Measurements from ENCODE around the gene GSDMA.

The GSDMA gene, protein sequence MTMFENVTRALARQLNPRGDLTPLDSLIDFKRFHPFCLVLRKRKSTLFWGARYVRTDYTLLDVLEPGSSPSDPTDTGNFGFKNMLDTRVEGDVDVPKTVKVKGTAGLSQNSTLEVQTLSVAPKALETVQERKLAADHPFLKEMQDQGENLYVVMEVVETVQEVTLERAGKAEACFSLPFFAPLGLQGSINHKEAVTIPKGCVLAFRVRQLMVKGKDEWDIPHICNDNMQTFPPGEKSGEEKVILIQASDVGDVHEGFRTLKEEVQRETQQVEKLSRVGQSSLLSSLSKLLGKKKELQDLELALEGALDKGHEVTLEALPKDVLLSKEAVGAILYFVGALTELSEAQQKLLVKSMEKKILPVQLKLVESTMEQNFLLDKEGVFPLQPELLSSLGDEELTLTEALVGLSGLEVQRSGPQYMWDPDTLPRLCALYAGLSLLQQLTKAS
- total RNA-seq = 2.7 to 28.3 (median 14.1) reads per million in 17 experiments

DNA sequence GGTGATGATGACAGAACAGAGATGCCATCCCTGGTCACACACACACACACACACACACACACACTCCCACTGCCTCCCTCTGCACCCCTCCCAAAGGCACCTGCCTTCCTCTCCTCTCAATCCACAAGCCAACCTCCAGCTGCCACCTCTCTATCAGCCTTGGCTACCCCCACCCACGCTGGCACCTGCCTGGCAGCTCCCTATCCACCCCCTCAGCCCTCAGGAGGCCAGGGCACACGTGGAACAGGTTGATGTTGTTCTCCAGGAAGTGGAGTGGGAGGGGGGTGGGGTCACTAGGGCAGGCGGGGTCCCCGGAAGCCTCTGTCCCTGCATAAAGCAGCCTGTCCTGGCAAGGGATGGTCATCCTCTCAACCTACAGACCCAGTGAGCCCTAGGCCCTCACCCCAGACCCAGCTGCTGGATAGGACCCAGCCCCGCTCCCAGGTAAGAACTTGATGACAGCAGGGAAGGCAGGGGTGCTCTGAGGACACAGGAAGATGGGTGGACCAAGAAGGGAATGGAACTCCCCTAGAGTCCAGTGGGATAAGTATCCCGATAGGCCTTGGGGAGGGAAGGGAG, at the start of gene GSDMA:
Gene GSDMA (plus strand): TSS at position 363 of the 579 bp plus-strand sequence. CDS start 2,684 bp downstream, outside the sequence.
- DNase-seq = no peak

DNA sequence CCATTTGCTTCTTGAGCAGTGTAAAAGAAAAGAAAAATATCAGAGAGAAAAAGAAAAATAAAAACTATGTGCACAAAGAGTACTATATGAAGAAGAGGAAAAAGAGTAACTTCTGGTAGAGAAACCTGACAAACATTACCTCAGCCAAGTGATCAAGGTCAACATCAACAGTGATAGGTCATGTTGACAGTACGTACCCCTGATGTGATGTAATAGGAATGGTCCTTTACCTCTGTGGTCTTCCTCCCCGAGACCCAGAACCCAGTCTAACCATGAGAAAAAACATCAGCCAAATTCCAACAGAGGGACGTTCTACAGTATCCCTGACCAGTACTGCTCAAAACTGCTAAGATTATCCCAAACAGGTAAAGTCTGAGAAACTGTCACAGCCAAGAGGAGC, 48.8 kb upstream of the GSDMA start:
- DNase-seq = no peak

DNA sequence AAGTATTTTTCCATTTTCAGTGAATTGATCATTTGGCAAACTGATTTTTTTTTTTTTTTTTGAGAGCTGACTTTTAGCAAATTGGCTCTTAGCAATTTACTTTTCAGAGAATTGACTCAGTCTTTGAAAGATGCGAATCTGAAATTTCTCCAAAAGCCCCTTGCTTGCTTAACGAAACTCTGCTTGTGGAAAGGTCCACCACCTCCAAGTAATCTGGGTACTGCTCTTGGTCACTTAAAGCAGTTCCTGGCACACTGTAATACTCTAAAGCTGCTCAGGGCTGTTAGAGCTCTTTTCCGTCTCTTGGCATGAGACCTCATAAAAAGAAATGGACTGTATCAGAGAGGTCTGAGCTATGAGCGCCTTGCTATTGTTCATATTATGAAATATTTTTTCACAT, 47.2 kb upstream of the GSDMA start:
- DNase-seq = no peak

DNA sequence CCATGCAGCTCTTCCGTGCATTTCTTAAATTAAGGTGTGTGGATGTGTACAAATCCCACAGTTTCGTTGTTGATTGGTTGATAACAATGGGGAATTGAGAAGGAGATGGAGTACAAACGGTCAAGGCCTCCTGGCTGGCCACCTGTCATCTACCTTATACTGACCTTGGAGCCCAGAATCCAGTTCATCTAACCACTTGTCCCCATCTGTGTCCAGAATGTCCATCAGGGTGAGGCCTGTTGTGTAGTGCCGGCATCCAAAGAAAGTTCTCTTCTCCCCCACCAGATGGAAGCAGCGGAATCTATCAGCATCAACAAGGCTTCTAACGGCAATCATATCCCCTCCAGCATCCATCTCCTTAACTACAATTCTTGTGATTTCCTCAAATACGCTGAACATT, 45.9 kb upstream of the GSDMA start:
- DNase-seq = no peak

DNA sequence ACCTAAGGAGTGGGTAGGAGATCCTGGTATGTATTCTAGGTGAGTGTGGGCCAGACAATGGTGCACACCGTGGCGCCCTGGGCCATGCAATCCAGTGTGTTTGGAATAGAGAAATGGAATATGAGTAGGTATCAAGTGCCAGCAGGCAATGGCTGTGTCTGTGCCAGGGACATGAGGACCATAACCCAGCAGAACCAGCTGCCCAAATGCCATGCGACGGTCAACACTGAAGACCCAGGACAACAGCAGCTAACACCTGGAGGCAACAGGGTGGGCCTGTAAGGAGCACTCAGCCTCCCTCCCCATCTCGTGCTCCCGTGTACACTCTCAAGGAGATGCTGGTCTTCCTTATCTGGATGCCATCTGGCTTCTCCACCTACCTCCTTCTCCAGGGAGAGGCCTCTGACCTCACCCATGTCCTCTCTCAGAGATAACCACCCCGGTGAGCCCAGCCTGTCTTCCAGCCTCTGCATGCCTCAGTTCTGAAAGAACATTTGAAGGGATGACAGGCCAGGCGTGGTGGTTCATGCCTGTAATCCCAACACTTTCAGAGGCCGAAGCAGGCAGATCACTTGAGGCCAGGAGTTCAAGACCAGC, 43.6 kb upstream of the GSDMA start:
- DNase-seq = no peak

DNA sequence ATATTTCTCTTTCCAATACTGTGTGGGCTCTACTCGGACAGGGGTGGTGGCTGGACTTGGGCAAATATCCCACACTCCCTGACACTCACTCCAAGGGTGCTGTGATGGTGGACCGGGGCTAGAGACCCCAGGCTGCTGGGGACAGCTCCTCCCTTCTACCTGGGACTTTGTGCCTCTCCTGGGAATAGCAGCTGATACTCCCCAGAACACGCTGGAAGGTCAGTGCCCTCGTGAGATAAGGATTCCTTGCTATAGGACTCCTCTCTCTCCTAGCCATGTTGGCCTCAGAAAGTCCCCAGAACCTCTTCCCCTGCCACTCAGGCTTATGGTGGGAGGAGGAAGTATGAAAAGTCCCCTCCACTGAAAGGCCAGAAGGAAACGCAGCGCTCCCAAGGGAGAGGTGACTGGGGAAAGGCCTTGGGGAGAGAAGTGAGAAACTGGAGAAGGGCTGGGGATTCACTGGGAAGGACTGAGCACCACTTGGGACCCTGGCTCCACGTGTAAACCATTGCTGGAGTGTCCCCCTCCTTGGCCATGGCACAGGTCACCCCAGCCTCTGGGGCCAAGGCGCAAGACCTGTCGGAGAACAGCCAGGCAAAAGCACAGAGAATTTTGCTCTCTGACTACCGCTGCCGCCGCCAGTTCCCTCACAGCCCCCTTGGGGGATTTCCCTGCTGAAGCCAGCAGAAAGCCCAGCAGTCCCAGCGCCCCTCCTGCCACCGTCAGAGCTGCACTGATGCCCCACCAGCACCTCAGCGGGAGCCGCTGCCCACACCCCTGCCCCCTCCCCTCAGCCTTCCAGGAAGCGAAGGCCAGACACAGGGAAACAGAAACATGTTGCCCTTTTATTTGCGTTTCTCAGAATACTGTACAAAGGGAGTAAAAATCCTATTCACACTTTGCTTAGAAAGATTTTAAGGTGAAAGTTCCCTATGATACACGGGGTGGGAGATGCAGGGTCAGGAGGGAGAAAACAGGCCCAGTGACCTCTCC, 42.3 kb upstream of the GSDMA start:
- peak in 1 of 4 experiments; percentile 3 for DNase-seq

DNA sequence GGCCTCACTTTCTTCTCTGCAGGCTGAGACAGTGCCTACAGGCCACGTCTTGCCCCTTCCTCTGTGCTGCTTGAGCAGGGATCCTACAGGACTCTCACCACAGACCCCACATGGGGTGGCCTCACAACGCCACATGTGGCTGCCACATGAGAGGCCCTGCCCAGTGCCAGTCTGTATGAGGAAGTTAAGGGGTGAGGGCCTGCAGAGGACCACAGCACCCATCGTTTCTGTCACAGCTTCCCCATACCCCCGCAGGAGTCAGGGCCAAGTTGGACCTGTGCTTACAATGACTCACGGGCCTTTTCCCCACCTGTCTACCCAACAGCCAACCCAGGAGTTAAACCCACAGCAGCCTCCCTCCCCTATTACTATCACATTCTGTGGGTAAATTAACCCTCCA, 41.5 kb upstream of the GSDMA start:
- peak in 3 of 4 experiments; percentile 27 to 45 (median 39) for DNase-seq

DNA sequence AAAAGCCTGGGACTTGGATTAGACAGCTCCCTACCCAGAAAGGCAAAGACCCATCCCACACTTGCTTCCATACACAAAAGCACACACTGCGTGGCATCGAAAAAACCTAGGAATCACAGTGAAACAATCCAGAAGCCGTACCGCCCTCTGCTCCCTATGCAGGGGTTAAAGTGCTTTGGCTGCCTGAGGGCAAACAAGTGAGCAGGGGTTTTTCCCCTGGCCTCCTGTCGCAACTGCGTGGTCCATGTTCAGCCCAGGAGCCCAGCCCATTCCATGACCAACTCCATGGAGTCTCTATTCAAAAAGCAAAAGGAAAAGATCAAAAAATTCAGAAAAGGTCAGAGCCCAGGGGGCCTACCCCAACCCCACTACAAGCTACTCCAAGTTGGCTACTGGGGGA, 40.8 kb upstream of the GSDMA start:
- no peak for DNase-seq

DNA sequence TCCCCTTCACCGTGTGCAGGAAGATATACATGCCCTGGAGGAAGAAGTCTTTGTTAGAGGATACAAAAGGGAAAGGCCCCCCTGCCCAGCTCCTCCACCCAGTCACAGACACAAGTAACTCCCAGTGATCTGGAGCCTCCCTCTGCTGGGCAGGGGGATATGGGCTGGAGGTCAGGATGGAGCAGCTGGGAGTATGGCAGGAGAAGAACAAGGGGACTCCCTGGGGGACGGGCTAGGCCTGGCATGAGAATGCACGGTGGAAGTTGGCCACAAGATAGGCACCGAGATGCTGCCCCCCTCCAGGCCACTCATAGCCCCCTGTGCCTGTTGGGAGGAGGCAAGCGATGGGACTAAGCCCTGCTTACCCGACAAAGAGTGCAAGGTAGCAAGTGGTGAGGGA, 39.6 kb upstream of the GSDMA start:
- DNase-seq = no peak

DNA sequence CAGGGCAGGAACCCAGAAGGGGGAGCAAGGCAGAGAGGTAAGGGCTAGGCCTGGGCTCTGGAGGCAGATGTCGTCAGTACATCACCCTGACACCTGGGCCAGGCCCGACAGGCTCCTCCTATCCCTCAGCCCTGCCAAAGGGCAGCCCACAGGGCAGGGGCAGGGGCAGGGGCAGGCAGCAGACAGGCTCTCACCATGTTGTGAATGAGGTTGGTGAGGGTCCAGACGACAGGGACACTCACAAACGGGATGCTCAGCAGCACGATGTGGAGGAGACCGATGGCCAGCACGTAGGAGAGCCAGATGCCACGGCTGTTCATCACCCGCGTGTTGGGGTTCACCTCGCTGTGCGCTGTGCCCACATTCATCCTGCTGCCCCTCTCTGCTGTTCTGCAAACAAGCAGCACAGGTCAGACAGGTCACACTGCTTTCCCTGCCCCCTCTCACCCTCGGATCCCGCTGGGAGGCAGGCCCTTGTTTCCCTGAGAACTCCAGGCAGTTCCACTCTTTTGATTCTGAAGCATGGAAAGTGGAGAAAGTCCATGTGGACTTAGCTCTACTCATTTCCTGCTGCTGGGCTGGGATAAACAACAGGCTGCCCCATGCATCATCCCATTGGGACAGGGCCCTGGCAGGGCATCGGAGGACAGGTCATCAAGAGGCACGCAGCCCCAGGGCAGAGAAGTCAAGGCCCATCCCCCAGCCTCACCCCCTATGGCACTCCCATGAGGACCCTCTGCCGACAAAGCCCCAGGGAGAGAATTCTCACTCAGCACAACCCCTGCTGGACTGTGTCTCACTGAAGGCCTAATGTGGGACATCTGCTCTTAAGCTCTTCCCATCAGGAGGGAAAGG, 38.7 kb upstream of the GSDMA start:
- DNase-seq = no peak

DNA sequence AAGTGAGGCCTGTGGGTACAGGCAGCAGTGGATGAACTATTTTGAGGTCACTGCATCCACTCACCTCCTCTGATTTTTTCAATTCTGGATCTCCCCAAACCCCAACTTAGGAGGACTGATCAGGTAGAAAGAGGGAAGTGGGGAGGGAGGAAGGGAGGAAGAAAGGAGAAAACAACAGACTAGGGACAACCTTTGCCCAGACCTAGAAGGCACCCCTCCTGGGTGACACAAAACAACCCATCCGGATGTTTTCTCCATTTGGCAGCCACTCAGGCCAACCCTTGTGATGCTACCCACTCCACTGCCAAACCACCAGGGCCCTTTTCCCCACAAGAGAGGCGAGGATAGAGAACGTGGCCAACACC, 38.1 kb upstream of the GSDMA start:
- no peak for DNase-seq

DNA sequence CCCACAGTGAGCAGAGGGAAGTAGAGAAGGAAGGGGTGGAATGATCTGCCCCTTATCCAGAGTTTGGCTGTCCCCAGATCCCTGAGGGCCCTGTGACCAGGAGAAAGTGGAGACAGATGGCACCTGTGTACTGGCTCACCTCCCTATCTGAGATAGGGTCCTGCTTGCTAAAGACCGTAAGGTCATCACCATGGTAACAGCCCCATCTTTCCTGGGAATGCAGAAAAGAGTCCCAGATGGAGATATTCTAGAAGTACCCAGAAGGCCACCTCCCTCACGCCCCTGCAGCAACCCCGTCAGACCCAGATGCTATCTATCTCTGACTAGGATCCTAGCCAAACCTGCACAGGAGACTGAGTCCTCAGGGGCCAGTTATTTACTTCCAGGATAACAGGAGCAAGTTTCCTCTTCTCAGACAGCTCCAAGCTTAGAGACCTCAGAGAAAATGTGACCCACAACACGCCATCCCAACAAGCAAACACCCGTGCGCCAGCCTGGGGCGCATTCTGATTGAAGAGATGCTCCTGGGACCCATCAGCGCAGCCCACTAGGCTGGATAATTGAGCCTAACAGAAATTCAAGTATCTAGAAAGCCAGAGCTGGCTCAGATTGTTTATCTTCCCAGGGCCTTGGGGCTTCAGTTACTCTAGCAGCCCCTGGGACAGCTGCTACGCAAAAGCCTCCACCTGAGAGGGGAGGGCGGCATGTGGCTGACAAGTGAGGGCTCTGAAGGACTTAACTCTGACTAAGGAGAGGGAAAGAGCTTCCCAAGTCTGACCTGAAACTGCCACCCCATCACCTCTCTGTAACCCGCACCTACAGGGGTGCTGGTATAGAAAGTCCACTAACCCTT, 37.3 kb upstream of the GSDMA start:
- DNase-seq = no peak

DNA sequence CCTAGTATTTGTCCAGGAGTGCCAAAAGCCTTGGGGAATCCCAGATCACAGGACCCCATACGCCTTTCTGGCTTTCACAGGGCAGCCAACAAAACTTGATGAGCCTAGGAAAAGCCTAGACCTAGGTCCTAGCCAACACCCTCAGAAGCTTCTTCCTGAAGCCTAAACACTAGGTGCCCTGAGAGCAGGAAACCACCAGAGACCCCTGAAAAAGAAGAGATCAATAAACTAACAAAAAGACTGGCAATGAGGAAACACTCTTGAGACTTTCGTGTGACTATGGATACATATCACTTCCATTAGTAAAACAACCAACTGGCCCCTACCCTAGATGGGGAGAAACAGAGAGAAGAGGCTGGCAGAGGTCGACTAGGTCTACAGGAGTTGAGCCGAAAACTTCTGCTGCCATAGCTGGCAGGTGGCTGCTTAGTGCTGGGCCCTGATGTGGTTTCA, 36.6 kb upstream of the GSDMA start:
- DNase-seq = no peak

DNA sequence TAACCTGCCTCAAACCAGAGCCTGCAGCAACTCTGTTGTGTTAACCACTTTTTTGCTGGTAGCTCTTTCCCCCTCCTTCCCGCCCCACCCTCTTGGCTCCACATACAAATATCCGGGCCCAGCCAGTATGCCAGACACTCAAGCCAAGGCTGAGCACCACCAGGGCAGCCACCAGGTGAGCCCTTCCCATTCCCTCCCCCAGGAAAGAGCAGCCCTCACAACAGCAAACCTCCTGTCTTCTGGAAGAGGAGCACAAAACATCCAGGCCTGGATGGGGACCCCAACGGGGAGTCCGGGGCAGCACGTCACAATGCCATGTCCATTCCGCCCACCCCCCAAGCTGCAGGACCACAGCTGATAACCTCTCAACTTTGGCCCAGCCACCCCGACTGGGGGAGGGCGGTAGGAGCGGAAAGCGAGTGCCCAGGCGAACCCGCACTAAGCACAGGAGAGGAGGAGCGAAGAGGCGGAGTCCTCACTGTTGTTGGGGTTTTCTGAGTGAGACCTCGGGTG, 36.2 kb upstream of the GSDMA start:
- peak in 3 of 4 experiments; percentile 38 to 58 (median 42) for DNase-seq

DNA sequence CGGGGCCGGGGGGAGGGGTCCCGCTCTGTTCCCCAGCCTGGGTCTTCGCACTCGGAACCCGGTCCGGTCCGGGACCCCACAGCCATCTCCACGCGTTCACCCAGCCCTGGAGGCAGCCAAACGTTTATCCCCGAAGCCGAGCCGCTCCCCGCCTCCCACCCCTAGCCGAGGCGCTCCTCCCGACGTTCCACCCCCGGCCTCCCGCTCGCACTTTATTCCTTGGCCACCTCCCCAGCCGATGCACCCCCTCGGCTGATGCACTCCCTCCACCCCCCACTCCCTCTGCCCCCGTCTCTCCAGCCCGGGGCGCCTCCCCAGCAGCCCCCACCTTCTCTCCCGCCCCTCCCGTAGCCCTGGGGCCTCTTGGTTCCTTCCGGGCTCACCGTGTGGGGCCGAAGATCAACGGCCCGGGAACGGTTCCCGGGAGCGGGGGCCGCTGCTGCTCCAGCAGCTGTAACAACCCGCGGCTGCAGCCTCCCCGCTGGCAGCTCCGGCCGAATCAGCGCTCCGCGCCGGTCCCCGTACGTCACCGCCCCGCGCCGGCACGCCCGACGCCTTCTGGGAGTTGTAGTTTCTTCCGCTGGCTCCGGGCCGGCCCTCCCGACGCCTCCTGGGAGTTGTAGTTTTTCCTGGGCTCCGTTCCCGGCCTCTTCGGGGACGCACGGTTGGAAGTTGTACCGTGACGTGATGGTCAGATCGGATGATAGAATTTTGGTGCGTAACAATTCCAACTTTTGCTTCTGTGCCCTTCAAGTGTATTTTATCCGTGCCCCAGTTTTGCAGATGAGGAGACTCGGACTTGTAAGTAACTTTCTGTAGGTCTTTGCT, 35.5 kb upstream of the GSDMA start, which contains the start of the genes LRRC3C and ORMDL3:
Gene LRRC3C (plus strand): TSS at position 632 of the 828 bp plus-strand sequence. CDS start 13,792 bp downstream, outside the sequence.
Gene ORMDL3 (minus strand): TSS at position 501 of the 828 bp plus-strand sequence. CDS start 3,398 bp downstream, outside the sequence.
- DNase-seq = peak; percentile 94 to 97 (median 96)

DNA sequence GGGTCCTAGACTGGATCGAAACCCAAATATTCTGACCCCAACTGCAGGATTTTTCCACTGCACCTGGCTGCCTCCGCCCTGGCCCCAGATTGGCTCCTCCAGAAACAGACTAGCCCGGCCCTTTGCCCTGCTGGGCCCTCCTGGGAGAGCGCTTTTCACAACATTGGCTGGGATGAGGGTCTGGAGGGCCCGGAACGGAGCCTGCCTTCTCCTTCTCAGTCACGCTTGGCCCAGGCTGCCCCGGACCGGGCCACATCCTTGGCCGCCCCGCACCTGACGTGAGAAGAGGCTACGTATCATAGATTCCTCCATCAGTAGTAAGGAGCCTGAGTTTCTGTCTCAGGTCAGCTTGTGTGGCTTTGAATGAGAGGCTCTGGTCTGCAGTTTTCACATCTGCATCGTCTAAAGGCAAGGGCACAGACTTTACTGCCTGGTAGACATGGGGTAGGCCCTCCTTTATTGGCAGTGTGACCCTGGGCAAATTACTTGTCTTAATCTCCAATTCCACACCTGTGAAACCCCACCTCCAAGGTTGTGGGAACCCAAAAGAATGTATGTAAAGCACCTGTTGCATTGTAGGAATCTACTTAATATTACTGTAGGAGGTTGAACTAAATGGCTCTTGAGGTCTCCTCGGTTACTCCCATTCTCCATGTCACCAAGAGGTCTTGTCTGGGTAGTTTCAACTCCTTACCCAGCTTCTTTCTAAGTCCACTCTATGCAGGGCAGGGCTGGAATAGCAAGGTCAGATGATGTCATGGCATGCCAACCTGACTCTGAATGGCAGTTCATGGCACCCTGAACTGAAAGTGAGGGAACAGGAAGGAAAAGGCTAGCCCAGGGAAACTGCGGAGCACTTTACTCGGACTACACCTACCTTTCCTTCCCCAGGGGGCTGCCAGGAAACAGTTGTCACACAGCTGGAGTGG, 34.6 kb upstream of the GSDMA start:
- DNase-seq = peak in 2 of 4 experiments; percentile 20 to 21

DNA sequence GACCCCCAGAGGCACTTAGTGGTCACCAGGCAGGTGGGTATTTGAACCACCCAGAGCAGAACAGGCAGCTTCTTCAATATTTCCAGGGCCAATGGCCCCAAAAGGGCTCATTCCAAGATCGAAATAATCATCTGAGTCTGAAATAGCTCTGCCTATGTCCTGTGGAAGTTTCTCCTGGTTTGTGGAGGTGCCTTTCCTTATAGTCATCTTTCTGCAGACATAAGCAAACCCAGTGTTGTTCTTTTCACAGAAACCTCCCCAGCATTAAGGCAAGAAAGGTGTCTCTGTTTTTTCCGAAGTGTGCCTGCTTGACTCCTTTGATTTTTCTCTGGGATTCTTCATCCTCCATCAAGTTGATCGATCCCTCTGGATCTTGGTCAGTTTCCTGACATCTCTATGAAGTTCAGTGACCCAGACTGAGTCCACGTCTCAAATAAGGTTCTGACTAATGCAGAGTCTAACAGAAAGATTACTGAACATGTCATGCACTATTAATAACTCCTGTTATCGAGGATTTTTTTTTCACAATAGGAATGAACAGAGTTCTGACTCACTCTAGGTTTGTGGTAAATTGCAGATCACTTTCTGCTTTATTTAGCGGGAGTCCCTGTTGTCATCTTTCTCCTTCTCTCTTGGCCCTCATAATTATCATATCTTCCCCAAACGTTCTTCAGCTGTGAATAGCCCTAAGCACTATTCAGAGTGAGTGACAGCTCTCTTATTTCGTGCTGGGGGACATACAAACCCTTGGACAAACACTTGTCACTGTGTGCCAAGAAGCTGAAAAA, 33.8 kb upstream of the GSDMA start:
- peak; percentile 42 to 91 (median 67) for DNase-seq

All from suppressor macrophage (primary cell).